A673 (cell line): Measurements from ENCODE around the gene ARMC6. TPM values are rescaled to one million over a fixed set of nuclear protein-coding genes. Genes with fewer than 3 reads are reported as not detected.

Source experiments
- BruUV-seq: library from RNA; stranded (reverse); fragments of 400-500 nt; replicated peaks from 2 replicates; lab custom pipeline; 2021; lab: Mats Ljungman, UMichigan
- CTCF ChIA-PET: fragments of 300-600 bp; sonication (Branson Sonifier 250); formaldehyde crosslinking; loops from one replicate; lab custom pipeline; 2022; ENCODE audit warnings: antibody characterized with exemption; lab: Charles Lee
- POLR2A ChIA-PET: fragments of 300-600 bp; sonication (Branson Sonifier 250); formaldehyde crosslinking; loops from one replicate; lab custom pipeline; 2022; ENCODE audit warnings: antibody characterized with exemption; ENCODE audit not compliant: low non-redundant PET; lab: Charles Lee
- DNase-seq: peaks from one replicate; pipeline ENCODE4 v3.0.0-alpha.2; 2015; ENCODE audit warnings: low spot score
- H3K27ac ChIP-seq: fragments of 200-600 bp; sonication (generic); 2 replicates; pipeline ENCODE4 v1.5.1; 2016; ENCODE audit warnings: mixed run types, low read depth, mild to moderate bottlenecking, mixed read lengths, antibody characterized with exemption, low read length; ENCODE audit not compliant: poor library complexity, severe bottlenecking
- H3K27me3 ChIP-seq: fragments of 200-600 bp; sonication (generic); replicated peaks from 2 replicates; pipeline ENCODE4 v1.6.1; 2017; ENCODE audit warnings: mixed run types, low read depth, mild to moderate bottlenecking, mixed read lengths, antibody characterized with exemption, low read length; ENCODE audit not compliant: insufficient read depth, poor library complexity
- H3K36me3 ChIP-seq: fragments of 200-600 bp; sonication (generic); 2 replicates; pipeline ENCODE4 v1.6.1; 2016; ENCODE audit warnings: mixed run types, mild to moderate bottlenecking, mixed read lengths, antibody characterized with exemption, low read length; ENCODE audit not compliant: insufficient read depth, poor library complexity, severe bottlenecking
- H3K4me1 ChIP-seq: fragments of 200-600 bp; sonication (generic); 2 replicates; pipeline ENCODE4 v1.6.1; 2017; ENCODE audit warnings: mixed run types, mild to moderate bottlenecking, mixed read lengths, antibody characterized with exemption, low read length; ENCODE audit not compliant: insufficient read depth, poor library complexity, severe bottlenecking
- H3K4me3 ChIP-seq: fragments of 200-600 bp; sonication (generic); 2 replicates; pipeline ENCODE4 v1.5.1; 2016; ENCODE audit warnings: low read depth, mixed run types, mild to moderate bottlenecking, mixed read lengths, low read length; ENCODE audit not compliant: poor library complexity, severe bottlenecking
- H3K9me3 ChIP-seq: fragments of 200-600 bp; sonication (generic); 2 replicates; pipeline ENCODE4 v1.6.1; 2016; ENCODE audit warnings: mixed run types, low read depth, mild to moderate bottlenecking, mixed read lengths, antibody characterized with exemption, low read length; ENCODE audit not compliant: poor library complexity, severe bottlenecking
- EZH2 ChIP-seq: fragments of 200-600 bp; sonication (generic); IDR thresholded peaks from 2 replicates; pipeline ENCODE4 v1.6.1; 2017; ENCODE audit warnings: borderline replicate concordance, low read depth, mild to moderate bottlenecking, mixed read lengths, antibody characterized with exemption, low read length; ENCODE audit not compliant: poor library complexity, severe bottlenecking
- intact Hi-C: fragments of 100-400 bp; cut with micrococcal nuclease; formaldehyde crosslinking; loops from one replicate; pipeline ENCODE4 v1.10.0; 2022; ENCODE audit not compliant: unreplicated experiment
- total RNA-seq: library from RNA; stranded (reverse); gene quantifications from 2 replicates; pipeline ENCODE4 v1.2.3, GENCODE V29; 2021
- TF ChIP-seq, protein P1 (sequence below): fragments of 300-800, 200-600 bp; sonication (generic); conservative IDR thresholded peaks from 2 replicates; pipeline ENCODE4 v1.5.1; 2017; ENCODE audit warnings: low read depth, mild to moderate bottlenecking, antibody characterized with exemption, low read length, moderate library complexity, mixed read lengths

Gene ARMC6
- total RNA-seq, 1 experiment from 2014 or later: 62.7 TPM

DNA sequence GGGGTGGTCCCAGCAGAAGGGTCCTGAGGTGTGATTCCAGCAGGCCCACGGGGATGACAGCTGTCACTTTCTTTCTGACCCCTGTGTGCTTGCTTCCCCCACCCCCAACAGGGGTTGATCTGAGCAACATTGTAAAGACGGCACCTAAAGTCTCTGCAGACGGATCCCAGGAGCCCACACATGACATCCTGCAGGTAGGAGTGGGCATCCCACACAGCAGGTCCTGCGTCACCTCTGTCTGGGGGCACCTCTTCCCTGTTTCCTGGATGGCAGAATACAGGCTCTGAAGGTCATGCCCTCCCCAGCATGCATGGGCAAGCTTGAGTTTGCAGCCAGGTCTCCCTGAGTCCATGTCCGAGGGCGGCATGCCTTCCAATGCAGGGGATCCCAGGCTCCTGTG, 10.5 kb downstream of the ARMC6 start:
- ChIA-PET POLR2A (no interaction called here), CTCF (no interaction called here)
- DNase-seq: no peak
- Histone ChIP-seq H3K4me1 (no peaks in the 10 kb centered on the region), H3K27ac (no peak overlapping the region), H3K4me3 (no peak overlapping the region), H3K36me3 (peaks cover 25% of the 10 kb centered on the region), H3K9me3 (no peaks in the 10 kb centered on the region), H3K27me3 (no peaks in the 10 kb centered on the region)
- no peak for TF ChIP-seq EZH2
- TF ChIP-seq, protein P1, sequence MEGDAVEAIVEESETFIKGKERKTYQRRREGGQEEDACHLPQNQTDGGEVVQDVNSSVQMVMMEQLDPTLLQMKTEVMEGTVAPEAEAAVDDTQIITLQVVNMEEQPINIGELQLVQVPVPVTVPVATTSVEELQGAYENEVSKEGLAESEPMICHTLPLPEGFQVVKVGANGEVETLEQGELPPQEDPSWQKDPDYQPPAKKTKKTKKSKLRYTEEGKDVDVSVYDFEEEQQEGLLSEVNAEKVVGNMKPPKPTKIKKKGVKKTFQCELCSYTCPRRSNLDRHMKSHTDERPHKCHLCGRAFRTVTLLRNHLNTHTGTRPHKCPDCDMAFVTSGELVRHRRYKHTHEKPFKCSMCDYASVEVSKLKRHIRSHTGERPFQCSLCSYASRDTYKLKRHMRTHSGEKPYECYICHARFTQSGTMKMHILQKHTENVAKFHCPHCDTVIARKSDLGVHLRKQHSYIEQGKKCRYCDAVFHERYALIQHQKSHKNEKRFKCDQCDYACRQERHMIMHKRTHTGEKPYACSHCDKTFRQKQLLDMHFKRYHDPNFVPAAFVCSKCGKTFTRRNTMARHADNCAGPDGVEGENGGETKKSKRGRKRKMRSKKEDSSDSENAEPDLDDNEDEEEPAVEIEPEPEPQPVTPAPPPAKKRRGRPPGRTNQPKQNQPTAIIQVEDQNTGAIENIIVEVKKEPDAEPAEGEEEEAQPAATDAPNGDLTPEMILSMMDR: no peak
- intact Hi-C loops: no loop called here
- BruUV-seq: no TSS peak

- Histone ChIP-seq H3K9me3 (no peaks in the 10 kb centered on the region), H3K36me3 (peaks cover 33% of the 10 kb centered on the region), H3K4me1 (no peaks in the 10 kb centered on the region), H3K4me3 (no peak overlapping the region), H3K27ac (no peak overlapping the region), H3K27me3 (no peaks in the 10 kb centered on the region)
- ChIA-PET CTCF (no interaction called here), POLR2A (no interaction called here)
- DNase-seq: no peak
- TF ChIP-seq, protein P1: no peak
- TF ChIP-seq EZH2: no peak
- intact Hi-C loops: no loop called here
- BruUV-seq: no TSS peak
Observed at GRCh38 chr19:19049406-19049805, 16.0 kb downstream of the ARMC6 start.

GRCh38 chr19:19050104-19050503, 16.7 kb downstream of the ARMC6 start:
- CTCF ChIA-PET: no interaction called here
- POLR2A ChIA-PET: no interaction called here
- TF ChIP-seq, protein P1: no peak
- BruUV-seq: no TSS peak
- Histone ChIP-seq H3K27me3 (no peaks in the 10 kb centered on the region), H3K27ac (no peak overlapping the region), H3K4me3 (no peak overlapping the region), H3K36me3 (peaks cover 39% of the 10 kb centered on the region), H3K9me3 (no peaks in the 10 kb centered on the region), H3K4me1 (no peaks in the 10 kb centered on the region)
- intact Hi-C loops: loop anchor here (5.0 kb wide), 1 partner anchor 62 kb away; no protein-coding TSS in a partner anchor
- no peak for DNase-seq
